HuH-7.5 (cell line): ENCODE results near the gene CDH6.

ENCODE experiments used
- DNase-seq: peaks from one replicate; pipeline ENCODE4 v3.0.0; 2011; ENCODE audit warnings: low spot score

The CDH6 gene

GRCh38 chr5:31250201-31250600 is 56.7 kb downstream of the CDH6 start:
- no peak for DNase-seq

GRCh38 chr5:31251032-31251431 is 57.5 kb downstream of the CDH6 start:
- no peak for DNase-seq

- no peak for DNase-seq
Measured at GRCh38 chr5:31255041-31255440, 61.6 kb downstream of the CDH6 start.

- DNase-seq = no peak
Measured at GRCh38 chr5:31268256-31268655, 74.8 kb downstream of the CDH6 start.

GRCh38 chr5:31268686-31269085 is 75.2 kb downstream of the CDH6 start:
- no peak for DNase-seq

GRCh38 chr5:31269259-31269658 is 75.8 kb downstream of the CDH6 start:
- no peak for DNase-seq

- DNase-seq = no peak
Measured at GRCh38 chr5:31270396-31270795, 76.9 kb downstream of the CDH6 start.

DNA sequence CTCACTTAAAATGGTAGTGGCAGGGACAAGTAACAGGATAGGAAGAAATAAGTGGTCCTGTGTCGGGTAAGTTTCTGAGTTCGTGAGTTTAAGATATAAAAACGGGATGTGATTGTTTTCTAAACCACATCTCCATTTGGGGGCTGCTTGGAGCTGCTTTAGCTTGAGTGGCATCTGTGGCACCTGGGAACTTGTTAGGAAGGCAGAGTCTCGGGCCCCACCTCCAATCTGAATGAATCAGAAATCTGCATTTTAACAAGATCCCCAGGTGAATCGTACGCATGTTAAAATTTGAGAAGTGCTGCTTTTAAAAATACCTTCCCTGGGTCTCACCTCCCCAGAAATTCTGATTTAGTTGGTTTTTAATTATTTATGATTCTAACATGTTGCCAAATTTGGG is 78.1 kb downstream of the CDH6 start:
- no peak for DNase-seq

DNA sequence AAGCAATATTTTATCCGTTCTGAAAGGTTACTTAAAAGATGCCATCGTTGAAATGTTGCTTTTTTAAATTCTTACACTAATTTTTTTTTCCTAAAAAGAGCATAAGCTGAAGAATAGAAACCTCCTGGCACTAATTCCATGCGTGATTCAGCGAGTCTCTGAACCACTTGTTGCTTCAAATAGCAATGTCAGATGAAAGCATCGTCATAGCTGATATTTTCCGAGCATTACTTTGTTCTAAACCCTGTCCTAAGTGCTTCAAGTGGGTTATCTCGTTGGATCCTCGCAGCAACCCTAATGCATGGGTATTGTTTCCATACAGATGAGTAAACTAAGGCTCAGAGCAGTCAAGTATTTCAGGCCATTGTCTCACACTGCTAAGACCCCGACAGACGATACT is 79.7 kb downstream of the CDH6 start:
- DNase-seq = no peak

- no peak for DNase-seq
Measured at GRCh38 chr5:31273631-31274378, 80.3 kb downstream of the CDH6 start.

- no peak for DNase-seq
Measured at GRCh38 chr5:31280210-31280609, 86.7 kb downstream of the CDH6 start.

- no peak for DNase-seq
Measured at GRCh38 chr5:31283326-31283725, 89.8 kb downstream of the CDH6 start.

DNA sequence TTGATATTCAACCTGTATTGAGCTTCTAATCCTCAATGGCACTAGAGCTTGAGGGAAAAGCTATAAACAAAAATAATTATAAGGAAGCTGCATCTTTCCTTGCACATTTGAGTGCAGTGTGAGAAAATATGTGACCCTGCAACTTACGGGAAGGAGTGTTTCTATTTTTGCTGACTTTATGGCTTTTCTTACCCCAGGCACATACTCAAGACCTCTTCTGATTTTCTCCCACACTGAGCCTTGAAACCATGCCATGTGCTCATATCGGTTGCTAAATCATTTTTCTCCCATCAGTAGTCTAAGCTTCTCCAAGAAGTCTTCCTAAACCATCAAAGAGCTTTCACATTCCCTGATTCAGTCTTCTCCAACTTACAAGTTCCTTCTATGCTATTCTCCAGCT is 91.5 kb downstream of the CDH6 start:
- DNase-seq = no peak

- no peak for DNase-seq
Measured at GRCh38 chr5:31287985-31288384, 94.5 kb downstream of the CDH6 start.

- no peak for DNase-seq
Measured at GRCh38 chr5:31289429-31289828, 95.9 kb downstream of the CDH6 start.

- no peak for DNase-seq
Measured at GRCh38 chr5:31291323-31291854, 97.9 kb downstream of the CDH6 start.

- DNase-seq = no peak
Measured at GRCh38 chr5:31300501-31300900, 107.0 kb downstream of the CDH6 start.

DNA sequence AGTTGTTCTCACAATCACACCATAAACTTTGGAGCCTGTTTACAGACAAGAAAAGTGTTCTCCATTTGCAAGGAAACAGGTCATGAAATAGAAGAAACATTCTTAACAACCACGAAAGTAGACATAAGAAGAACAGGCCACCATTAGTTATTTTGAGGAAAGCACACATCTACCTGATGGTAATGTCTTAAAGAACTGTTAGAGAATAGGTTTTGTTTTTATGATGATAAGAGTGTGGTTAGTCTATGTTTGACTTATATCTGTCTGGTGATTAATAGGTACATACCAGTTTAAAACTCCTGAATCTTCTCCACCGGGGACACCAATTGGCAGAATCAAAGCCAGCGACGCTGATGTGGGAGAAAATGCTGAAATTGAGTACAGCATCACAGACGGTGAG is 108.3 kb downstream of the CDH6 start:
- no peak for DNase-seq

GRCh38 chr5:31303688-31304087 is 110.2 kb downstream of the CDH6 start:
- DNase-seq = no peak

- no peak for DNase-seq
Measured at GRCh38 chr5:31317665-31318064, 124.2 kb downstream of the CDH6 start.

DNA sequence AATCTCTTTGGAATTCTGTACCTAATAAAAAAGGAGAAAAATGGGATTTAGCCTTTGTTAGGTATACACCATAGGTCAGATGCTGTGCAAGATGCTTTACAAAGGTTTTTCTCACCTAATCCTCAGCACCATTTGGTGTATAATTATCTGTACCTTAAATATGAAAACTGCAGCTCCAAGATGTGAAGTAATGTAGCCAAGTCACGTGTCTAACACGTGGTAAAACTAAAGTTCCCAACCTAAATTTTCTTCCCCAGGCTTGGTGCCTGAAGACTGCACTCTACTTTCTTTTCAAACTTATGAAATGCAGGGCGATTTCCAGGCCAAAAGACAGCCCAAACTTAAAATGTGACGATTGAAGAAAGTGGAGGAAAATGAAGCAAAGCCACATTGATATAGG is 125.8 kb downstream of the CDH6 start:
- DNase-seq = no peak

DNA sequence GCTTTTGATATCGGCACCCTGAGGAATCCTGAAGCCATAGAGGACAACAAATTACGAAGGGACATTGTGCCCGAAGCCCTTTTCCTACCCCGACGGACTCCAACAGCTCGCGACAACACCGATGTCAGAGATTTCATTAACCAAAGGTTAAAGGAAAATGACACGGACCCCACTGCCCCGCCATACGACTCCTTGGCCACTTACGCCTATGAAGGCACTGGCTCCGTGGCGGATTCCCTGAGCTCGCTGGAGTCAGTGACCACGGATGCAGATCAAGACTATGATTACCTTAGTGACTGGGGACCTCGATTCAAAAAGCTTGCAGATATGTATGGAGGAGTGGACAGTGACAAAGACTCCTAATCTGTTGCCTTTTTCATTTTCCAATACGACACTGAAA is 129.5 kb downstream of the CDH6 start:
- DNase-seq = no peak

DNA sequence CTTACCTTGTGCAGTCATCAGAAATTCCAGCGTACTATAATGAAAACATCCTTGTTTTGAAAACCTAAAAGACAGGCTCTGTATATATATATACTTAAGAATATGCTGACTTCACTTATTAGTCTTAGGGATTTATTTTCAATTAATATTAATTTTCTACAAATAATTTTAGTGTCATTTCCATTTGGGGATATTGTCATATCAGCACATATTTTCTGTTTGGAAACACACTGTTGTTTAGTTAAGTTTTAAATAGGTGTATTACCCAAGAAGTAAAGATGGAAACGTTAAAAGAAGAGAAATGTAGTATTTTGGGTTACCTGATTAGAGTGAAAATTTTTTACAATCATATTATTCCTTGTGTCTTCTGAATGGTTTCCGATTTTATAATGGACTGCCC is 131.4 kb downstream of the CDH6 start:
- no peak for DNase-seq

DNA sequence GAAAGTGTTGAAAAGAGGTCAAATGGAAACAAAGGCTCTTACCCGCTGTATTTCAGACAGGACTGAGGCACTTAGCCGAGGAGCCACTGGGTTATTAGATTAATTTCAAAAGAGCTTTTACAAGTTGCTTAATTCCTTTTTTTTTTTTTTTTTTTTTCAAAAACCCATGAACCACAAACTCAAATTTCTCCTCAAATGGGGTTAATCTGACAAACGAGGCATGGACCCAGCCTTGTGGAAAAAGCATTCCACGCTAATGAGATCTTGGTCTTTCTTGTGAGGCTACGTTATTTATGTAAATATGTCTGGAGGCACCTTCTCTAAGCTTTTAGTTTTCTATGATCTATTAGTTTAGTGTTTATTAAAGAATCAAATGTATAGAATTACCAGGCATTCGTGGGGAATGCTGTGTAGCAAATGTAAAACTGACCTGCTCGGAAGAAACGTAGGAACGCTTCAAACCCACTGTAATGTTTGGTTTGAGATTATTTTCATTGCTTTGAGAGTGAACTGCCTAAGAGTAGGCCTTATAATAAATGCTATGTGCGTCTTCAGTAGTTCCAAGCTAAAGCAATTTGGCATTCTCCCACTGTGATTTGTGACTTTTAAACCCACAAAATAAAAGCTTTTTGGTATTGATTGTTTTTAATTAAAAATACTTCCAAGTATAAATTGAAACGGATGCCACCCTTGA is 134.7 kb downstream of the CDH6 start:
- DNase-seq = no peak
